Heart left ventricle (tissue), 16 donors: ENCODE measurements around the gene OR2M7. TPM values are rescaled to one million over a fixed set of nuclear protein-coding genes. Genes with fewer than 3 reads are reported as not detected.

Source experiments
- ATAC-seq, 4 donors: fragments of 200-7000 bp; cut with Tn5 transposase; one replicate each; pipeline ENCODE4 v1.9.1; 2020 to 2022; ENCODE audit warnings: moderate library complexity in 4 of 4, mild to moderate bottlenecking in 3 of 4, moderate number of reproducible peaks in 1 of 4
- DNase-seq, 5 donors: peaks; one replicate each; pipeline ENCODE4 v3.0.0-alpha.2; 2020
- H3K27ac ChIP-seq, 12 donors: fragments of 200-600 bp; sonication (generic) in 4 of 12; one replicate each; pipeline versions ENCODE4 v1.5.0 to v1.8.0; 2016 to 2022; ENCODE audit warnings: mild to moderate bottlenecking in 2 of 12
- H3K27me3 ChIP-seq, 9 donors: fragments of 200-600 bp; sonication (generic) in 2 of 9; one replicate each; pipeline versions ENCODE4 v1.5.1 to v1.8.0; 2016 to 2022; ENCODE audit warnings: mild to moderate bottlenecking in 3 of 9
- H3K36me3 ChIP-seq, 9 donors: fragments of 200-600 bp; sonication (generic) in 2 of 9; one replicate each; pipeline versions ENCODE4 v1.5.0 to v1.8.0; 2018 to 2022; ENCODE audit warnings: mild to moderate bottlenecking in 2 of 9
- H3K4me1 ChIP-seq, 12 donors: fragments of 200-600 bp; sonication (generic) in 4 of 12; one replicate each; pipeline versions ENCODE4 v1.5.0 to v1.8.0; 2016 to 2022; ENCODE audit warnings: mild to moderate bottlenecking in 3 of 12
- H3K4me3 ChIP-seq, 12 donors: fragments of 200-600 bp; sonication (generic) in 4 of 12; one replicate each; pipeline versions ENCODE4 v1.5.0 to v1.8.0; 2017 to 2022; ENCODE audit warnings: mild to moderate bottlenecking in 9 of 12, moderate library complexity in 4 of 12
- H3K9me3 ChIP-seq, 12 donors: fragments of 200-600 bp; sonication (generic) in 4 of 12; one replicate each; pipeline versions ENCODE4 v1.5.0 to v1.8.0; 2016 to 2022; ENCODE audit warnings: mild to moderate bottlenecking in 1 of 12
- CTCF ChIP-seq, 12 donors: fragments of 200-600 bp; sonication (generic) in 4 of 12; IDR thresholded peaks; one replicate each; pipeline versions ENCODE4 v1.5.0 to v1.8.0; 2018 to 2022; ENCODE audit warnings: antibody characterized with exemption in 12 of 12, mild to moderate bottlenecking in 5 of 12
- POLR2A ChIP-seq, 2 donors: fragments of 450-650 bp; IDR thresholded peaks; one replicate each; pipeline ENCODE4 v1.6.1; 2017; ENCODE audit warnings: antibody characterized with exemption in 2 of 2, mild to moderate bottlenecking in 2 of 2, moderate library complexity in 2 of 2
- WGBS, 4 donors: extraction: QIAGEN DNeasy Blood & Tissue Kit in 2 of 4; methylation state at CpG; one replicate each; pipeline versions ENCODE4 v1.1.5 to v1.1.7; 2013 to 2018; 5-methylcytosine and 5-hydroxymethylcytosine counted together
- intact Hi-C, 10 donors: fragments of 100-400 bp; cut with DNase I; formaldehyde crosslinking; loops; one replicate each; pipeline versions ENCODE4 v1.11.1 to v1.14.2; 2022
- polyA plus RNA-seq, 2 donors: library from polyadenylated mRNA; stranded (reverse); fragments of 200-250 nt; gene quantifications; one replicate each; pipeline ENCODE4 v1.2.3, GENCODE V29; 2013
- total RNA-seq, 9 donors: library from RNA; depleted of rRNA in 2 of 9; stranded (reverse); fragments of >200 nt in 2 of 9; fragmentation: NEBNext Ultra II Directional in 3 of 9; extraction: Animal tissue kit (Norgen Biotek cat#: 25700) in 3 of 9; gene quantifications; one replicate each; pipeline versions ENCODE4 v1.1.0 to v1.2.4, GENCODE V29; 2016 to 2023
- donor health status: ischemic (EF 13 %, LVEDD 7.1; RV severe dilation, severe dysfunction).
- donor health status: healthy with polysubstance abuse.
- donor health status: DM: no; HTN: yes; CAD: no.
- donor health status: DM: no; HTN: no; CAD: no.
- donor health status: ischemic (EF 25% LVEDD 6.9; RV normal size, moderate dysfunction).
- donor health status: ischemic (EF 25% LVEDD 5.7; RV mildly dilated, moderate dysfunction).
- donor health status: healthy.
- donor health status: DM: yes; HTN: yes; CAD: no.
- donor health status: ischemic (EF 35%, LVEDD 5.7; RV mildly dilated, moderate dysfunction).
- donor health status: nonischemic (EF 11% LVEDD 7.7; RV severe dilation, severe dysfunction).
- donor health status: DM: yes; HTN: yes; CAD: no.
- donor health status: PGD.
- donor health status: ischemic (EF 29% LVEDD 5.4; RV normal size, mild dysfunction).
- donor health status: nonischemic (EF 23%, LVEDD 6.1; RV moderate dilation, normal function).

The OR2M7 gene
- total and polyA plus RNA-seq, 11 donors, result not detected

- no peaks in the 10 kb centered on the region for H3K36me3 ChIP-seq
- no peak for ATAC-seq
- intact Hi-C loops, result no loop called here
- no peaks in the 10 kb centered on the region for H3K4me1 ChIP-seq
- no peaks in the 10 kb centered on the region for H3K27me3 ChIP-seq
- WGBS, 4 donors, result 29 to 49% (median 38%) methylated on average over 3 of the region's 3 CpGs
- H3K4me3 ChIP-seq, result no peak within 1 kb of the TSS
- no peak for DNase-seq
- no peak within 1 kb of the TSS for H3K27ac ChIP-seq
- TF ChIP-seq CTCF (IDR thresholded peaks at IDR 0.05) (no peak), POLR2A (IDR thresholded peaks at IDR 0.05) (no peak)
- peaks cover 0 to 16% (median 3%) of the 10 kb centered on the region in 12 donors for H3K9me3 ChIP-seq
These were observed 36.9 kb upstream of the OR2M7 start, which contains the start of gene OR2T4 for GRCh38 chr1:248361121-248361715. Gene OR2T4 (plus strand): TSS chr1:248361665. CDS start chr1:248361665, 0 bp downstream.

GRCh38 chr1:248359415-248359814, 35.0 kb upstream of the OR2M7 start:
- no peak for ATAC-seq
- 63 to 76% (median 68%) methylated on average over 3 of the region's 3 CpGs for WGBS, 4 donors

GRCh38 chr1:248348475-248348874, 24.1 kb upstream of the OR2M7 start, which contains the start of gene OR14C36:
Gene OR14C36 (plus strand): TSS chr1:248348775. CDS start chr1:248348775, 0 bp downstream.
- no peaks in the 10 kb centered on the region for H3K4me1 ChIP-seq
- no peak for ATAC-seq
- H3K27ac ChIP-seq, result no peak within 1 kb of the TSS
- no peak for DNase-seq
- no peaks in the 10 kb centered on the region for H3K9me3 ChIP-seq
- no peak within 1 kb of the TSS for H3K4me3 ChIP-seq
- no peaks in the 10 kb centered on the region for H3K36me3 ChIP-seq
- WGBS, 4 donors, result 55 to 67% (median 60%) methylated on average over 4 of the region's 4 CpGs
- intact Hi-C loops, result no loop called here
- no peak for TF ChIP-seq POLR2A (IDR thresholded peaks at IDR 0.05)
- no peak for TF ChIP-seq CTCF (IDR thresholded peaks at IDR 0.05)
- no peaks in the 10 kb centered on the region for H3K27me3 ChIP-seq

More at GRCh38 chr1:248359415-248359814, 35.0 kb upstream of the OR2M7 start:
- no peaks in the 10 kb centered on the region for H3K4me1 ChIP-seq
- peaks cover 0 to 11% (median 0%) of the 10 kb centered on the region in 12 donors for H3K9me3 ChIP-seq
- TF ChIP-seq POLR2A (IDR thresholded peaks at IDR 0.05), result no peak
- no peak for TF ChIP-seq CTCF (IDR thresholded peaks at IDR 0.05)
- no peaks in the 10 kb centered on the region for H3K27me3 ChIP-seq
- intact Hi-C loops, result no loop called here
- H3K4me3 ChIP-seq, result no peak overlapping the region
- DNase-seq, result no peak
- no peak overlapping the region for H3K27ac ChIP-seq
- no peaks in the 10 kb centered on the region for H3K36me3 ChIP-seq

GRCh38 chr1:248343451-248343850, 19.1 kb upstream of the OR2M7 start:
- intact Hi-C loops, result no loop called here
- WGBS, 4 donors, result 39 to 48% (median 43%) methylated on average over 3 of the region's 3 CpGs
- Histone ChIP-seq H3K9me3 (no peaks in the 10 kb centered on the region), H3K27me3 (no peaks in the 10 kb centered on the region), H3K4me3 (no peak overlapping the region), H3K36me3 (no peaks in the 10 kb centered on the region), H3K4me1 (no peaks in the 10 kb centered on the region), H3K27ac (no peak overlapping the region)
- no peak for ATAC-seq
- no peak for DNase-seq
- TF ChIP-seq CTCF (IDR thresholded peaks at IDR 0.05) (no peak), POLR2A (IDR thresholded peaks at IDR 0.05) (no peak)
